Measurements from ENCODE around the gene CRIP1.

The CRIP1 gene

DNA sequence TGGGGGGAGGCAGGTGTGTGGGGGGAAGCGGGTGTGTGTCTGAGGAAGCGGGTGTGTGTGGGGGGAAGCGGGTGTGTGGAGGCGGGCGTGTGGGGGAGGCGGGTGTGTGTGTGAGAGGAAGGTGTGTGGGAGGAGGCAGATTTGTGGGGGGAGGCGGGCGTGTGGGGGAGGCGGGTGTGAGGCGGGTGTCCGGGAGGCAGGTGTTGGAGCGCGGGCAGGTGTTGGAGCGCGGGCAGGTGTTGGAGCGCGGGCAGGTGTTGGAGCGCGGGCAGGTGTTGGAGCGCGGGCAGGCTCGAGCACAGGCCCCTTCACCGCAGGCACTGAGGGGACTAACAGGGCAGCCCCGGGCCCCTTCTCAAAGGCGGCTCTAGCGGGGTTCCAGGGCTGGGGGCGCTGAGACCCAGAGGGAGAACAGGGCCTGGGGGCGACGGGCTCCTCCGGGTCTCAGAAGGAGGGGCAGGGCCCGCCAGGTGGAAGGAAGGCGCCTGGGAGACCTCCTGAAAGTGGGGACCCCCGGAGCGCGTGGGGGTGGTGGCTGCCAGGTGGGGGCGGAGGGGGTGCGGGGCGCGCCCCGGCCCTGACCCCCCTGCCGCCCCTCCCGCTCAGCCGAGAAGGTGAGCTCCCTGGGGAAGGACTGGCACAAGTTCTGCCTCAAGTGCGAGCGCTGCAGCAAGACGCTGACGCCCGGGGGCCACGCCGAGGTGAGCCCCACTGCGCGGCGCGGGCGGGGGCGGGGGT, 8.9 kb upstream of the CRIP1 start:
- H3K4me3 ChIP-seq (ENCODE audit: low read length, poor library complexity, severe bottlenecking), result no peak overlapping the region
- no peaks in the 10 kb centered on the region for H3K79me2 ChIP-seq (ENCODE audit: insufficient read depth, low read length)
- H3K4me1 ChIP-seq (ENCODE audit: insufficient read depth, low read length, poor library complexity, severe bottlenecking), result peaks cover 22% of the 10 kb centered on the region
- H3K4me2 ChIP-seq (ENCODE audit: low read depth, low read length, poor library complexity, severe bottlenecking), result no peak overlapping the region
- no peaks in the 10 kb centered on the region for H4K20me1 ChIP-seq (ENCODE audit: insufficient read depth, low read length, poor library complexity, severe bottlenecking)
- TF ChIP-seq CTCF (conservative IDR thresholded peaks at IDR 0.05; ENCODE audit: low read length) (no peak), EZH2phosphoT487 (IDR thresholded peaks at IDR 0.05; ENCODE audit: borderline replicate concordance) (no peak)
- no peaks in the 10 kb centered on the region for H3K27me3 ChIP-seq (ENCODE audit: insufficient read depth, low read length, poor library complexity, severe bottlenecking)
- no peak overlapping the region for H2AFZ ChIP-seq (ENCODE audit: low read length)
- no peaks in the 10 kb centered on the region for H3K9me3 ChIP-seq (ENCODE audit: insufficient read depth, low read depth, low read length)
- no peaks in the 10 kb centered on the region for H3F3A ChIP-seq (ENCODE audit: low read depth)
- no peaks in the 10 kb centered on the region for H3K9me2 ChIP-seq (replicated peaks; ENCODE audit: low read depth, low read length)
- no peak overlapping the region for H3K9ac ChIP-seq (ENCODE audit: low read depth, low read length, poor library complexity, severe bottlenecking)
- no peaks in the 10 kb centered on the region for H3K36me3 ChIP-seq (ENCODE audit: insufficient read depth, low read length)

DNA sequence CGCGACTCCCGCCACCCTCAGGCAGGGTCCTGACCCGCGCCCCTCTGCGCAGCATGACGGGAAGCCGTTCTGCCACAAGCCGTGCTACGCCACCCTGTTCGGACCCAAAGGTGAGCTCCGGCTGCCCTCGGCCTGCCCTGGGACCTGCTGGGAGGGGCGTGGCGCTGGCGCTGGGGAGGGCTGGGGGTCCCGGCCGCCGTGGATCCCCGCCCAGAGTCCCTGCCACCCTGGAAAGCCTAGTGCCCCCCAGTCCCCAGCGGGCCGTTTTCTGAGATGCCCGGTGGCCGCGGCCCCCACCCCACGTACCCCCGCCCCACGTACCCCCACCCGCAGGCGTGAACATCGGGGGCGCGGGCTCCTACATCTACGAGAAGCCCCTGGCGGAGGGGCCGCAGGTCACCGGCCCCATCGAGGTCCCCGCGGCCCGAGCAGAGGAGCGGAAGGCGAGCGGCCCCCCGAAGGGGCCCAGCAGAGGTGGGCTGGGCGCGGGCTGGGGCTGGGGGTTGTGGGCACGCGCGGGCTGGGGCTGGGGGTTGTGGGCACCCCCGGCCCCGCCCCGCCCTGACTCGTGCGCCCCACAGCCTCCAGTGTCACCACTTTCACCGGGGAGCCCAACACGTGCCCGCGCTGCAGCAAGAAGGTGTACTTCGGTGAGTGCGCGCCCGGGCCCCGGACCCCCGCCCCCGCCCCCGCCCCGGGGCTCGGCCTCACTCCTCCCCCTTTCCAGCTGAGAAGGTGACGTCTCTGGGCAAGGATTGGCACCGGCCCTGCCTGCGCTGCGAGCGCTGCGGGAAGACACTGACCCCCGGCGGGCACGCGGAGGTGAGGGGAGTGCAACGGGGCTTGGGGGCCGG, 8.1 kb upstream of the CRIP1 start:
- H4K20me1 ChIP-seq (ENCODE audit: insufficient read depth, low read length, poor library complexity, severe bottlenecking), result no peaks in the 10 kb centered on the region
- no peak overlapping the region for H3K4me2 ChIP-seq (ENCODE audit: low read depth, low read length, poor library complexity, severe bottlenecking)
- no peaks in the 10 kb centered on the region for H3K36me3 ChIP-seq (ENCODE audit: insufficient read depth, low read length)
- no peaks in the 10 kb centered on the region for H3K9me3 ChIP-seq (ENCODE audit: insufficient read depth, low read depth, low read length)
- H3K27me3 ChIP-seq (ENCODE audit: insufficient read depth, low read length, poor library complexity, severe bottlenecking), result no peaks in the 10 kb centered on the region
- no peaks in the 10 kb centered on the region for H3K9me2 ChIP-seq (replicated peaks; ENCODE audit: low read depth, low read length)
- TF ChIP-seq CTCF (conservative IDR thresholded peaks at IDR 0.05; ENCODE audit: low read length) (no peak), EZH2phosphoT487 (IDR thresholded peaks at IDR 0.05; ENCODE audit: borderline replicate concordance) (no peak)
- H3F3A ChIP-seq (ENCODE audit: low read depth), result no peaks in the 10 kb centered on the region
- H2AFZ ChIP-seq (ENCODE audit: low read length), result no peak overlapping the region
- H3K4me1 ChIP-seq (ENCODE audit: insufficient read depth, low read length, poor library complexity, severe bottlenecking), result peaks cover 21% of the 10 kb centered on the region
- H3K4me3 ChIP-seq (ENCODE audit: low read length, poor library complexity, severe bottlenecking), result no peak overlapping the region
- H3K79me2 ChIP-seq (ENCODE audit: insufficient read depth, low read length), result no peaks in the 10 kb centered on the region
- H3K9ac ChIP-seq (ENCODE audit: low read depth, low read length, poor library complexity, severe bottlenecking), result no peak overlapping the region

DNA sequence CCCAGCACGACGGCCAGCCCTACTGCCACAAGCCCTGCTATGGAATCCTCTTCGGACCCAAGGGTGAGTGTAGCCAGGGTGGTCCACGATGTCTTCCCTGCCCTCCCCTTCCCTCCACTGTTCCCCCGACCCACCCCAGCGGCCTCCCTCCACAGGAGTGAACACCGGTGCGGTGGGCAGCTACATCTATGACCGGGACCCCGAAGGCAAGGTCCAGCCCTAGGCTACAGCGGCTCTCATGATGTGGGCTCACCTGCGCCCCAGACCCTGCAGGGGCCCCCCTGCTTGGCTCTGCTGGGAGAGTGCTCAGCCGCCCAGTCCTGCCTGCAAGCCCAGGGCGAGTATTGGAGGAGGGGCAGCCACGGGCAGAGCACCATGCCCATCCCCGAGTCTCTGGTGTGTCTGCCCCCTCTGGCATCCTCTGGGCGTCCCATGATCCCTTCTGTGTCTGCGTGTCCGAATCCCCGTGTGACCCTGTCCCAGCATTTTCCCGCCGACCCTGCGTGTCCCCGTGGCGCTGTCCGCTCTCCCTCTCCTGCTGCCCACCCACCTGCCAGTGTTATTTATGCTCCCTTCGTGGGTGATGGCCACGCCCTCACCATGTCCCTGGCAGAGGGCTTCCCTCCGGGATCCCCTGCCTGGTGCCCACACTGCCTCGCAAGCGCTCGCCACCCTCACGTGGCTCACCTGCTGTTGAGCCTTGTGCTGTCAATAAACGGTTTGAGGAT, 7.1 kb upstream of the CRIP1 start:
- no peak overlapping the region for H3K4me3 ChIP-seq (ENCODE audit: low read length, poor library complexity, severe bottlenecking)
- no peaks in the 10 kb centered on the region for H3K9me2 ChIP-seq (replicated peaks; ENCODE audit: low read depth, low read length)
- no peaks in the 10 kb centered on the region for H3F3A ChIP-seq (ENCODE audit: low read depth)
- H3K4me1 ChIP-seq (ENCODE audit: insufficient read depth, low read length, poor library complexity, severe bottlenecking), result peaks cover 19% of the 10 kb centered on the region
- H2AFZ ChIP-seq (ENCODE audit: low read length), result no peak overlapping the region
- no peaks in the 10 kb centered on the region for H3K9me3 ChIP-seq (ENCODE audit: insufficient read depth, low read depth, low read length)
- H3K4me2 ChIP-seq (ENCODE audit: low read depth, low read length, poor library complexity, severe bottlenecking), result no peak overlapping the region
- no peaks in the 10 kb centered on the region for H3K36me3 ChIP-seq (ENCODE audit: insufficient read depth, low read length)
- no peak overlapping the region for H3K9ac ChIP-seq (ENCODE audit: low read depth, low read length, poor library complexity, severe bottlenecking)
- H4K20me1 ChIP-seq (ENCODE audit: insufficient read depth, low read length, poor library complexity, severe bottlenecking), result no peaks in the 10 kb centered on the region
- TF ChIP-seq EZH2phosphoT487 (IDR thresholded peaks at IDR 0.05; ENCODE audit: borderline replicate concordance), result no peak
- no peak for TF ChIP-seq CTCF (conservative IDR thresholded peaks at IDR 0.05; ENCODE audit: low read length)
- no peaks in the 10 kb centered on the region for H3K79me2 ChIP-seq (ENCODE audit: insufficient read depth, low read length)
- H3K27me3 ChIP-seq (ENCODE audit: insufficient read depth, low read length, poor library complexity, severe bottlenecking), result no peaks in the 10 kb centered on the region
